SK-N-MC (cell line): ENCODE measurements around the gene HERC5.

ENCODE experiments used
- EZH2 ChIP-seq: fragments of 200-600 bp; sonication (generic); IDR thresholded peaks from one replicate; pipeline ENCODE4 v1.6.1; 2017; ENCODE audit warnings: antibody characterized with exemption
- FOXP2 ChIP-seq: optimal IDR thresholded peaks from 2 replicates; pipeline ENCODE3; 2011; ENCODE audit warnings: mild to moderate bottlenecking, moderate library complexity; ENCODE audit not compliant: insufficient read depth; ENCODE audit errors: extremely low read length, control extremely low read depth
- POLR2AphosphoS5 ChIP-seq: IDR thresholded peaks from 2 replicates; pipeline ENCODE4 v1.6.1; 2012; ENCODE audit warnings: mild to moderate bottlenecking, low read depth, low read length, borderline replicate concordance

DNA sequence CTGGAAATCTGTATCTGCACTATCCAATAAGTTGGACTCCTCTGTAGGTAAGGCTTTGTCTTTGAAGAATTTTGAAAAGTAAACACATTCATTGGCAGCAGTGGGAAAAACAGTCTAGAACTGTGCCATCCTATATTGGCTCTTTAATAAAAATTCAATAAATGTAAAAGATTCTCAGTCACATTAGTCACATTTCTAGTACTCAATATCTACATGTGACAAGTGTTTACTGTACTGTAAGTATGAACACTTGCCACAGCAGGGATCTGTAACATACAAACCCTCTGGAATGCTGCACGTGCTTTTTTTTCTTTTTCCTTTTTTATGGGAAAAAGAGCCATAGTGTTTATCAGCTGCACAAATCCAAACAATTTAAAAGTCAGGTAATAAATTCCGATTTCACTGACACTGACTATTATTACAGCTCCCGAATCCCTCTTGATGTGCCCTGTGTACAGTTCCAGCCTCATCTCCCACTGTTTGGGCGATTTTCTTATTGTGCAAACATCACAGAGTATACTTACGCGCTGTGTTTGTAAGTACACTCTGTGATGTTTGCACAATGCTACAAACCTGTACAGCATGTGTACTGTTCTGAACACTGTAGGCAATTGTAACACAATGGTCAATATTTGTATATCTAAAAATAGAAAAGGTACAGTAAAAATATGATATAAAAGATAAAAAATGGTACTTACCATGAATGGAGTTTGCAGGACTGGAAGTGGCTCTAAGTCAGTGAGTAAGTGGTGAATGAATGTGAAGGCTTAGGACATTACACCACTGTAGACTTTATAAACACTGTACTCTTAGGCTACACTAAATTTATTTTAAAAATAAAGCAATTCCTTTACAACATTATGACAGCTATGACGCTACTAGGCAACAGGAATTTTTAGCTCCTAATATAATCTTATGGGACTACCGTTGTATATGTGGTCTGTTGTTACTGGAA, 57.9 kb downstream of the HERC5 start:
- TF ChIP-seq POLR2AphosphoS5 (no peak), EZH2 (no peak), FOXP2 (no peak)
